GM19193 (cell line): ENCODE data around the gene BDH1.

Source experiments
- POLR2A ChIP-seq: IDR thresholded peaks from 4 replicates; pipeline ENCODE4 v1.6.1; 2011; ENCODE audit not compliant: insufficient read depth, insufficient read length; ENCODE audit errors: extremely low read depth

The BDH1 gene

DNA sequence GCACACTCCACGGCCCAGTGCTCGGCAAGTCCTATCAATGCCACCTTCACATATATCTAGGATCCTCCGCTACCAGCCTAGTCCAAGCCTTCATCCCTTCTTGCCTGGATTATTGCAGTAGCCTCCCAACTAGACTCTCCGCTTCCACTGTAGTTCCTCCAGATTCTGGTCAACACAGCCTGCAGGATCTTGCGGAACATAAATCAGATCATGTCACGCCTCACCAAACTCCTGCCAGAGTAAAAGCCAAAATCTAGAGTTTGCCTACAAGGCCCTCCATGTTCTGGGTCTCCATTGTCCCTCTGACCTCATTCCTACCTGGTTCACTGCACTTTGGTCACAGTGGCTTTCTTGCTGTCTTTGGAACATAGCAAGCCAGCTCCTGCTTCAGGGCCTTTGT lies 3.6 kb downstream of the BDH1 start:
- TF ChIP-seq POLR2A = no peak

DNA sequence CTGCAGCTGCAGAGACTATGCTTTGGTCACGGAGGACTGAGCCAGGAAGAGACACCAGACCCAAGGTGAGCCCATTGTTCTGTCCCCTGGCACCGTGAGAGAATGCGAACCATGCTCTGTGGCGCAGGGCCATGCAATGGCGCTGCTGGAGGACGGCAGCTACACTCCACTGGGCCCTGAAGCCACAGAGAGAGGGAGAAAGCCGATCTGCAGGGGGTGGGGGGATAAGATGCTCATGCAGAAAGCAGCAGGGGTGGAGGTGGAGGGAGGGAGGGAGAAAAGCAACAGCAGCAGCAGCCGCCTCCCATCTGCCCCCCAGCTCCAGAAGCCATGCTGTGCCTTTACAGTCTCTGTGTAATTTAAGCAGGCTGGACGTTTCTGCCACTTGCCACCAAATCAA lies 5.3 kb downstream of the BDH1 start:
- no peak for TF ChIP-seq POLR2A

DNA sequence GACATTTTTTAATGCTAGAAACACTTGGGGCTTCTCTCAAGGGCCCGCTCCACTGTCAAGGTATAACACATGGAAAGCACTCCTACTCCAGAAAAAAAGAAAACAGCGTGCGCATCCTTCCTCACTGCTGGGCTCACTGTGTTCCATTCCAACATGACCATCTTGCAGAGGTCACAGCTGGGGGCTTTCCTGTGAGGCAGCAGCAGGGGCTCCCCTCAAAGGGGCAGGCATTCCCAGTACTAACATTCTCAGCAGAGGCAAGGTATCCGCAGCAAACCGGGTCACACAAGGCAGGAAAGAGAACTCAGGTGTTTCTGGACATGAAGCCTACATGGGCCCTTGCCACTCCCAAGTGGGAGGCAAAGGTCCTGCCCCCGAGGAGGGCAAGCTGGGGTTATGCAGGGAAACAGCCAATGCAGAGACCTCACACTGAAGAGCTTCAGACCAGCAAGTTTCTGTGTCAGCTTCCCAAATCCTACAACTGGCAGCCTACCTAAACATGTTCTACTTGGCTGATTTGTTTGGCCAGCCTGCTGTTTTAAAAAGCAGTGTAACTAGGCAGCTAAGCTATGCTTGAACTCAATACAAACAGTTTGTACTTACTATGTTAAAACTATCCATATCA lies 6.4 kb downstream of the BDH1 start:
- TF ChIP-seq POLR2A = no peak

GRCh38 chr3:197547306-197548011 lies 8.3 kb downstream of the BDH1 start:
- no peak for TF ChIP-seq POLR2A

- no peak for TF ChIP-seq POLR2A
Measured at GRCh38 chr3:197546307-197547085, 9.3 kb downstream of the BDH1 start.

DNA sequence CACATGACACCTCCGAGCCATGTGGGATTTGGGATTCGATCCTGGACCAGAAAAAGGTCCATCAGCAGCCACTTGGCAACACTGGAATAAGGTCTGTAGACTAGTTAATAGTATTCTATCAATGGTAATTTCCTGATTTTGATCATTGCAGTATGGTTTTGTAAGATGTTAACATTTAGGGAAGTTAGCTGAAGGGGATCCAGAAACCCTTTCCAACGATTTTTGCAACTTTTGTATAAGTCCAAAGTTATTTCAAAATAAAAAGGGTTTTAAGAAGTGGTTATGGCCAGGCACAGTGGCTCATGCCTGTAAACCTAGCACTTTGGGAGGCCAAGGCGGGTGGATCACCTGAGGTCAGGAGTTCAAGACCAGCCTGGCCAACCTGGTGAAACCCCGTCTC lies 10.2 kb downstream of the BDH1 start:
- TF ChIP-seq POLR2A = no peak

DNA sequence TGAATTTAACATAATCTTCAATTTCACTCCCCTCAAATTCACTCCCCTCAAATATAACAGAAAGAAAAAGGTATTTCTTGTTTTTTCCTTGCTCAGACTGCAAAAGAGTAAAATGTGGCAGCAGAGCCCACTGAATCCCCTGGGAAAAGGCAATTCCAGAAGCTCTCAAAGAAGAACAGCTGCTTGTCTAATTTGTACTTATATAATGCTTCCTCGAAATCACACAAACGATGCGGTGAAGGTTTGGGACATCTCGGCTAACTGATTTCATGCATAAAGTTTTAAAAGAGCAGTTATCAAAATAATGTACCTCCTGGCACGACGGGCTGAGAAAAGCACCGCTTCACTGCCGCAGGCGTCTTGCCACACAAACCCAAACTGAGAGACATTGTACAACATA lies 10.7 kb downstream of the BDH1 start:
- no peak for TF ChIP-seq POLR2A

DNA sequence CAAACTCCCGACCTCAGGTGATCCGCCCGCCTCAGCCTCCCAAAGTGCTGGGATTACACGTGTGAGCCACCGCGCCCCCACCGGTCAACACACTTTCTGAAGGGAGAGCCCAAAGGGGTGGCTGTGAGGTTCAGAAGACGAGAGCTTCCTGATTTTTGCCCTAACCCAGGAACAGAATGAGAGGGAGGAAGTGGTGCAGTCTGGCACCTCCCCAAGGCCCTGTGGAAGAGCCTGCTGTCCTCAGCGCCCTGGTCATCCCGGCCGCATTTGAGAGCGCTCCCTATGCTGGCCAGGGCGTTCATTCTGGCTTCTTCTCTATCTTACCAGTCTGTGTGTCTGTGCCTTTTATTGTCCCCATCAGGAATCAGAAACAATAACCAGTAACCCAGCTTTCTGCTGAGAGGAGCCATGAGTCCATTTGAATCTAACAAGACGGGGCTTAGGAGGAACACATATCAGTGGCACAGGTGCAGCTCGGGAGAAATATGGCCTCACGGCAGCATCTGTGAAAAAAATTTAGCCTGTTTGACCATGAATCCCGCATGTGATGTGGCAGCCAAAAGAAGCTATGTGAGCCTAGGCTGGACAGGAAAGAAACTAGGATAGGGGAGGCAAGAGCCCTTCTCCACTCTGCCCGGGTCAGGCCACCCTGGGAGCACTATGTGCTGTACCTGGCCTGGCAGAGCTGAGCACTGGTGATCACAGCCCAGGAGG lies 12.9 kb downstream of the BDH1 start:
- no peak for TF ChIP-seq POLR2A

DNA sequence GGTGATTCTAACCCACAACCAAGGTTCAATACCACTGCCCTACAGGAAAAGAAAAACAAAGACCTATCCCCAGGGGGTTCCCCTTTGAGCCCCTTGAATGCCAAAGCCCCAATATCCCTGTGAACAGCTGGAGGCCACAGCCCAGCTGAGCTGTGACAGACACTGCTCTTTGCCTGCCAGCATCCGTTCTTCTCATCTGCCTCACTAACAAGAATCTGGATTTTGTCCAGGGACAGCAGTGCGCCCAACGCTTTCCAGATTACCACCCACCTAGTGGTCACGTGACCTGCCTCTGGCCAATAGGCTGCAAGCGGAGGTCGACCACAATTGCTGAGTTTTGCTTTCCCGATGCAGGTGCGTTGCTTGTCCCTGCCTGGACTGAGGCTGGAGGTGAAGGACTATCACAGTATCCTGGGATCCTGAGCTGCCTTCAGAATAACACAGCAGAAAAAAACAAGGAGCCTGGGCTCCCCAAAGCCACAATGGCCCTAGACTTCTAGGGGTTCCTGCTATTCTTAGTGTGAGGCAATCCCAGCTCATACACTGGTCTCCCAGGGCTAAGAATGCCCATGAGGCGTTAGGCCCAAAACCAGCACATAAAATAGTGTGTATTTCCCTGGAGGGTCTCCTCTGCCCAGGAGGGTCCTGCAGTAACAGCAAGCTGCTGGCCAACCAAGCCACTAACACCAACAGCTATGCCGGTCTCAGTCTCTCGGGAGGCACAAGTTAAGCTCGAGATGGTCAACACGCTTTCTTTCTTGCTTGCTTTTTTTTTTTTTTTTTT lies 13.8 kb downstream of the BDH1 start:
- no peak for TF ChIP-seq POLR2A

- no peak for TF ChIP-seq POLR2A
Measured at GRCh38 chr3:197540961-197541377, 14.8 kb downstream of the BDH1 start.

DNA sequence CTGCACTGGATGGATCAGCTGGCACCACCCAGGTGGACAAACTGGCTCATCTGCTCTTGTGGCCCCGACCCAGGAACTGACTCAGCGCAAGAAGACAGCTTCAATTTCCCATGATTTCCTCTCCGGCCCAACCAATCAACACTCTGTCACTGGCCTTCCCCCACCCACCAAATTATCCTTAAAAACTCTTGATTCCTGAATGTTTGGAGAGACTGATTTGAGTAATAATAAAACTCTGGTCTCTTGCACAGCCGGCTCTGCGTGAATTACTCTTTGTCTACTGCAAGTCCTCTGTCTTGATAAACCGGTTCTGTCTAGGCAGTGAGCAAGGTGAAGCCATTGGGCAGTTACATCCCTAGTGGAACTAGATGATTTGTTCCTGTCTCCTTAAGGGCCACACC lies 16.1 kb downstream of the BDH1 start:
- no peak for TF ChIP-seq POLR2A

DNA sequence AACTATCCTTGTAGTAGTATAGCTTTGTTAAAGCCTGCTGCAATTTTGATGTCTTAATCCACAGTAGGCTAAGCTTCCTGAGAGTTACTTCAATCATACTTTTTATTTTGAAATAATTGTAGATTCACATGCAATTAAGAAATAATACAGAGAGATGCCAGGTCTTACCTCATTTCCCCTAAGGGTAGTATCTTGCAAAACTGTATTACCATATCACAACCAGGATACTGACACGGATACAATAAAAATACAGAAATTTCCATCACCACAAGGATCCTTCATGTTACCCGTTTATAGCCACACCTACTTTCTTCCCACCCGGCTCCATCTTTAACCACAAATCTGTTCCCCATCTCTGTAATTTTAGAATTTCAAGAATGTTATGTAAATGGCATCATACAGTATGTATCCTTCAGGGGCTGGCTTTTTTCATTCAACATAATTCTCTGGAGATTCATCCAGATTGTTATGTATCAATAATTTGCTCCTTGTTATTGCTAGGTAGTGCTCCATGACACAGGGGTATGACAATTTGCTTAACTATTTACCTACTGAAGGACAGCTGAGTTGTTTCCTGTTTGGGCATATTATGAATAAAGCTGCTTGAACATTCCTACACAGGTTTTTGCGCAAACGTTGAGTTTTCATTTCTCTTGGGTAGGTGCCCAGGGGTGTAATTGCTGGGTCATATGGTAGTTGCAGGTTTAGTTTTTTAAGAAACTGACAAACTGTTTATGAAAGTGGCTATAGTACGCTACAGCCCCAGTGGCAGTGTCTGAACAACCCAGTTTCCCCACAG lies 21.6 kb downstream of the BDH1 start:
- TF ChIP-seq POLR2A = no peak

- TF ChIP-seq POLR2A = no peak
Measured at GRCh38 chr3:197533396-197533795, 22.4 kb downstream of the BDH1 start.

DNA sequence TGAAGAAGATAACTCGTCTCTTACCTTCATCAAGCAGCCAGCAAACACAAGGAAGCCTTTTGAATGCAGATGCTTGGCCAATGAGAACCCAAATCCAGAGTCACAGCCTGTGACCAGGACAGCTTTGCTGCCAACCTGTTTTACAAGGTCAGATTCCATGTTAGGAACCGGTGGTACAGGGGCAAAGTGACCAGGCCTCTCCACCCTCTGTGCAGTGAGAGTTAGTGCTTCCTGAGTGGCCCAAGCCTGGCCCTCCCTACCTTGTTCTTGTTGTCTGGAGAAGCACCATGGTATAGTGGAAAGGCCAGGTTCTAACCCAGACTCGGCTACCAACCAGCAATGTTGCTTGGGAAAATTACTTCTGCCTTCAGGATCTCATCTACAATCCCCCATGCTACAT lies 23.4 kb downstream of the BDH1 start:
- TF ChIP-seq POLR2A = no peak
